ENCODE data around the gene ALDH1A2.

DNA sequence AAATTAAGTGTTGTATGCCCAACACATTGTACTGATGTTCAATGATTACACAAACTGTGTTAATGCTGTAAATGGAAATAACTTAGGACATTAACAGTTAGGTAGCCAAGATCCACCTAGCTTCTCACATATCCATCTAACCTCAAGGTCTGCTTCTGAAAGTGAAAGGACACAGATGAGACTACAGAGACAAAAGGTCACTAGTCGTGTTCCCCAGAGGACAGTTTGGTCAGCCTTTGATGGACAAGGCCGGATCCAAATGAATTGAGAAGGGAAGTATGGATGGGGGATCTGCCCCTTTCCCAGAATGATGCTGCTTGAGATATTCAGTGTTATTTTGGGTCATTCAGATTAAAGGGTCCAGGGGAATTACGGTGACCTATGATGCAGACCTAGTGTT is 17.2 kb downstream of the ALDH1A2 start:
- TF ChIP-seq, protein P1, sequence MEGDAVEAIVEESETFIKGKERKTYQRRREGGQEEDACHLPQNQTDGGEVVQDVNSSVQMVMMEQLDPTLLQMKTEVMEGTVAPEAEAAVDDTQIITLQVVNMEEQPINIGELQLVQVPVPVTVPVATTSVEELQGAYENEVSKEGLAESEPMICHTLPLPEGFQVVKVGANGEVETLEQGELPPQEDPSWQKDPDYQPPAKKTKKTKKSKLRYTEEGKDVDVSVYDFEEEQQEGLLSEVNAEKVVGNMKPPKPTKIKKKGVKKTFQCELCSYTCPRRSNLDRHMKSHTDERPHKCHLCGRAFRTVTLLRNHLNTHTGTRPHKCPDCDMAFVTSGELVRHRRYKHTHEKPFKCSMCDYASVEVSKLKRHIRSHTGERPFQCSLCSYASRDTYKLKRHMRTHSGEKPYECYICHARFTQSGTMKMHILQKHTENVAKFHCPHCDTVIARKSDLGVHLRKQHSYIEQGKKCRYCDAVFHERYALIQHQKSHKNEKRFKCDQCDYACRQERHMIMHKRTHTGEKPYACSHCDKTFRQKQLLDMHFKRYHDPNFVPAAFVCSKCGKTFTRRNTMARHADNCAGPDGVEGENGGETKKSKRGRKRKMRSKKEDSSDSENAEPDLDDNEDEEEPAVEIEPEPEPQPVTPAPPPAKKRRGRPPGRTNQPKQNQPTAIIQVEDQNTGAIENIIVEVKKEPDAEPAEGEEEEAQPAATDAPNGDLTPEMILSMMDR (IDR thresholded peaks at IDR 0.05), result no peak
- no peak for TF ChIP-seq POLR2A (IDR thresholded peaks at IDR 0.05)
- TF ChIP-seq POLR2AphosphoS5 (IDR thresholded peaks at IDR 0.05), result no peak
- no peak for TF ChIP-seq EP300 (IDR thresholded peaks at IDR 0.05)

Data from gastroesophageal sphincter (tissue), 3 donors.